KOPT-K1 (cell line): ENCODE results near the gene MTR.
"Not testable (repeated sequence)": the region's sequence is repeated elsewhere in the genome, so short reads cannot be mapped to it uniquely, and the experiment has no call there.

Experiments
- H3K27ac ChIP-seq: fragments of 200-600 bp; sonication (generic); 2 replicates; pipeline ENCODE4 v1.5.1; 2016; ENCODE audit warnings: antibody characterized with exemption, mild to moderate bottlenecking, low read depth, low read length; ENCODE audit not compliant: poor library complexity, severe bottlenecking
- H3K36me3 ChIP-seq: fragments of 200-600 bp; sonication (generic); 2 replicates; pipeline ENCODE4 v1.5.1; 2017; ENCODE audit warnings: antibody characterized with exemption, mild to moderate bottlenecking, low read length, moderate library complexity; ENCODE audit not compliant: insufficient read depth
- H3K9me3 ChIP-seq: fragments of 200-600 bp; sonication (generic); 2 replicates; pipeline ENCODE4 v1.5.1; 2017; ENCODE audit warnings: antibody characterized with exemption, low read length, mild to moderate bottlenecking; ENCODE audit not compliant: insufficient read depth, poor library complexity, severe bottlenecking

MTR gene

GRCh38 chr1:236911047-236911446 lies 116.0 kb downstream of the MTR start:
- not testable (repeated sequence) for H3K36me3 ChIP-seq, H3K9me3 ChIP-seq, H3K27ac ChIP-seq

- H3K9me3 ChIP-seq, result peaks cover 8% of the 10 kb centered on the region
- H3K36me3 ChIP-seq, result no peaks in the 10 kb centered on the region
- H3K27ac ChIP-seq, result no peak overlapping the region
Observed at GRCh38 chr1:236913371-236914037, 118.4 kb downstream of the MTR start.

DNA sequence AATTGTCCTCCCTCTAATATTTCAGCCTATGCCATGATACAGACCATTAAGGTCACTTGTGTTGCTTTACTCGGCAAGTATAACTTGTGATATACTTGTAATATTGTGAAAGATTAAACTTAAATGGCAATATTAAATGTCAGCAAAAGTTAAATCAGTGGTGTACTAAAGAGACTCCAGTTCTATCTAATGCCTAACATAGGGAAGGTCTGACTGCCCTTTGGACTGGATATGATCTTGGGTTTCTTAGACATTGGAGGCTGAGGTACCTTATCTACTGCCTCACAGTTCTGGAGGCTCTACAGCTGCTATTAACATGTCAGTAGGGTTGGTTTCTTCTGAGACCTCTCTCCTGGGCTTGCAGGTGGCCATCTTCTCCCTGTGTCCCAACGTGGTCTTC lies 119.3 kb downstream of the MTR start:
- H3K9me3 ChIP-seq, result peaks cover 8% of the 10 kb centered on the region
- H3K27ac ChIP-seq, result no peak overlapping the region
- no peaks in the 10 kb centered on the region for H3K36me3 ChIP-seq

- Histone ChIP-seq H3K27ac (no peak overlapping the region), H3K9me3 (peaks cover 8% of the 10 kb centered on the region), H3K36me3 (no peaks in the 10 kb centered on the region)
Observed at GRCh38 chr1:236916131-236916800, 121.2 kb downstream of the MTR start.

DNA sequence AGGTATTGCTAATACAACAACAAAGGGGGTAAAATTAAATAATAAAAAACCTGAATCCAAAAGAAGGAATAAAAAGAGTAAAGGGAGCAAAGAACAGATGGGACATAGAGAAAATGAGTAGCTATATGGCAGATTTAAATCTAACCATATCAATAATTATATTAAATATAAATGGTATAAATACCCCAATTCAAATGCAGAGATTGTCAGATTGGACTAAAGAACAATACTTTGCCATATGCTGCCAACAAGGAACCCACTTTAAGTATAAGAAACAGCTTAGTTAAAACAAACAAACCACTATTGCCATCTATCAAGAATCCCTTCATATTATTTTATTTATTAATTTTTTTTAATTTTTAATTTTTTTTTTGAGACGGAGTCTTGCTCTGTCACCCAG lies 122.4 kb downstream of the MTR start:
- H3K9me3 ChIP-seq, result peaks cover 8% of the 10 kb centered on the region
- no peaks in the 10 kb centered on the region for H3K36me3 ChIP-seq
- H3K27ac ChIP-seq, result no peak overlapping the region

GRCh38 chr1:236920286-236920894 lies 125.3 kb downstream of the MTR start:
- Histone ChIP-seq H3K9me3 (peaks cover 8% of the 10 kb centered on the region), H3K36me3 (no peaks in the 10 kb centered on the region), H3K27ac (no peak overlapping the region)

- peaks cover 8% of the 10 kb centered on the region for H3K9me3 ChIP-seq
- no peak overlapping the region for H3K27ac ChIP-seq
- H3K36me3 ChIP-seq, result no peaks in the 10 kb centered on the region
Observed at GRCh38 chr1:236921610-236922009, 126.5 kb downstream of the MTR start.

DNA sequence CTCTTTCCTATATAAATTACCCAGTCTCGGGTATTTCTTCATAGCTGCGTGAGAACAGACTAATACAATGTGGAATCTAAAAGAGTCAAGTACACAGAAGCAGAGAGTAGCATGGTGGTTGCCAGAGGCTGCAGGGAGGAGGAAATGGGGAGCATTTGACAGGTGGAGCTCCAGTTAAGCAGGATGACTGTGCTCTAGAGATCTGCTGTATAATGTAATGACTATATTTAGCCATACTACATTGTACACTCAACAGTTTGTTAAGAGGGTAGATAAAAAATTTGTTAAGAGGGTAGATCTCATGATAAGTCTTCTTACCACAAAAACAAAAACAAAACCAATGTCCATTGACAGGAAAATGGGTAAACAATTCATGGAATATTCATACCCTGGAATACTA lies 127.1 kb downstream of the MTR start:
- no peak overlapping the region for H3K27ac ChIP-seq
- H3K36me3 ChIP-seq, result no peaks in the 10 kb centered on the region
- H3K9me3 ChIP-seq, result peaks cover 4% of the 10 kb centered on the region

GRCh38 chr1:236925386-236925785 lies 130.3 kb downstream of the MTR start:
- H3K9me3 ChIP-seq, result no peaks in the 10 kb centered on the region
- H3K36me3 ChIP-seq, result no peaks in the 10 kb centered on the region

DNA sequence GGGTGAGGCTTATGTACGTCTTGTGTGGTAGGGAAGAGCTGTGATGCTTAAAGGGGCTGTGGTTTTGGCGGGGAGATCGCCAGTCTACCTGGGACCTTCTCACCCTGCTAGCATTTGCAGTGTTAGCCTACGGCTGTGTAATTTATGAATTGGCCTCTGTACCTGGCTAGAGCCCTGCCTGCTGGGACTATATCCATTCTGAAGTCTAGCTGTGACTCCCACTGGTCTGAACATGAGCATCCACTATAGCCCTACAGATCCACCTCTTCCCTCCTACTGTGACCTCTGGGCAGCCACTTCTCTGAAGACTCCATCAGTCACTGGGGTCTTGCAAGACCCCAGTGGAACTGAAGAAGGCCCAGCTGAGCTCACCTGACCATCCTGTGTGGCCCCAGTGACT lies 135.4 kb downstream of the MTR start:
- Histone ChIP-seq H3K9me3 (no peaks in the 10 kb centered on the region), H3K27ac (no peak overlapping the region), H3K36me3 (no peaks in the 10 kb centered on the region)

More at GRCh38 chr1:236925386-236925785, 130.3 kb downstream of the MTR start:
- no peak overlapping the region for H3K27ac ChIP-seq

GRCh38 chr1:236938760-236939159 lies 143.7 kb downstream of the MTR start:
- H3K27ac ChIP-seq, result no peak overlapping the region
- H3K36me3 ChIP-seq, result no peaks in the 10 kb centered on the region
- no peaks in the 10 kb centered on the region for H3K9me3 ChIP-seq

GRCh38 chr1:236942431-236942830 lies 147.3 kb downstream of the MTR start:
- Histone ChIP-seq H3K9me3 (no peaks in the 10 kb centered on the region), H3K27ac (no peak overlapping the region), H3K36me3 (no peaks in the 10 kb centered on the region)

DNA sequence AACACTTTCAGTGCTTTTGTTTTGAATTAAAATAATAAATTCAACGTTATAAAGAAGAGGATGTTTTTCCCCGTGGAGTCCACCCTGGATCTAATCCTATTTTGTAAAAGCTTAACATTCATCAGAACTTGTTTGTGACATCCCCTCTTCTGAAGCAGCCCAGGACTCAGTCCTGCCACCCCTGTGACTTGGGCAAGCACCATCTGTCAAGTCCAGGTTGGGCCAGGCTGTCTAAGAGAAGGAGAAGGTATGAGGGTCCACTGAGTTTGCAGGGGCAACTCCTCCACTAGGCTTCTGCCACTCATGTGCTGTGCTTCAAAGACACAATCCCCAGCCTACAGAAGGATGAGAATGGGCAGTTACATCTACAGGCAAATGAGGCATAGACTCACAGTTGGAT lies 149.5 kb downstream of the MTR start:
- Histone ChIP-seq H3K9me3 (no peaks in the 10 kb centered on the region), H3K27ac (no peak overlapping the region), H3K36me3 (no peaks in the 10 kb centered on the region)

GRCh38 chr1:236945002-236945401 lies 149.9 kb downstream of the MTR start:
- no peaks in the 10 kb centered on the region for H3K36me3 ChIP-seq
- H3K9me3 ChIP-seq, result no peaks in the 10 kb centered on the region
- no peak overlapping the region for H3K27ac ChIP-seq

- Histone ChIP-seq H3K27ac (no peak overlapping the region), H3K36me3 (no peaks in the 10 kb centered on the region), H3K9me3 (no peaks in the 10 kb centered on the region)
Observed at GRCh38 chr1:236947794-236948193, 152.7 kb downstream of the MTR start.

DNA sequence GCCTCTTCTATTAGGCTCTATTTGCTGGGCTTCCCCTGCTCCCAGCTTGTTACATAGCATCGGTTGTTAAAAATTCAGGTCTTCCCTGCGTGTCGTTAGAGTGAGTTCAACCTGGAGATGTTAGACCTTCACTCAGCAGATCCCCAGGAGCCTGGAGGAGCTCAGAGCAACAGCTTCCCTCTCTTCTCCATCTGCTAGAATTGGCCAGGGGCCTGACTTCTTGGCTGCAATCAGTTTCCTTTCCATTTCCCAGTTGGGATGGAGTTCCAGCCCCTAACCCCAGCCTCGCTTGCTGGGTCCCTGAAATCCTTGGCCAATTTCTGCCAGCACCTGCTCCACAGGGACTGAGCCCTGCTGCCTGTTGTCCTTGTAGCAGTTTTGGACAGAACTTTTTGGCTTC lies 153.3 kb downstream of the MTR start:
- Histone ChIP-seq H3K27ac (no peak overlapping the region), H3K36me3 (no peaks in the 10 kb centered on the region), H3K9me3 (no peaks in the 10 kb centered on the region)
